Measurements from ENCODE around the gene TBC1D22A.
"Not testable (repeated sequence)": the region's sequence is repeated elsewhere in the genome, so short reads cannot be mapped to it uniquely, and the experiment has no call there.

Gene TBC1D22A

GRCh38 chr22:47133061-47133969, 370.9 kb downstream of the TBC1D22A start:
- DNase-seq = no peak

GRCh38 chr22:47134222-47134621, 371.8 kb downstream of the TBC1D22A start:
- no peak for DNase-seq

GRCh38 chr22:47135338-47135737, 372.9 kb downstream of the TBC1D22A start:
- DNase-seq = no peak

GRCh38 chr22:47136050-47136449, 373.6 kb downstream of the TBC1D22A start:
- DNase-seq = no peak

GRCh38 chr22:47136671-47137070, 374.2 kb downstream of the TBC1D22A start:
- no peak for DNase-seq

- peak; percentile 39 for DNase-seq
Measured at GRCh38 chr22:47139013-47139789, 376.8 kb downstream of the TBC1D22A start.

- DNase-seq = no peak
Measured at GRCh38 chr22:47139790-47140119, 377.3 kb downstream of the TBC1D22A start.

GRCh38 chr22:47140975-47141374, 378.5 kb downstream of the TBC1D22A start:
- not testable (repeated sequence) for DNase-seq

- no peak for DNase-seq
Measured at GRCh38 chr22:47142427-47143046, 380.1 kb downstream of the TBC1D22A start.

- no peak for DNase-seq
Measured at GRCh38 chr22:47143249-47143938, 380.9 kb downstream of the TBC1D22A start.

- DNase-seq = no peak
Measured at GRCh38 chr22:47144076-47144765, 381.8 kb downstream of the TBC1D22A start.

- DNase-seq = no peak
Measured at GRCh38 chr22:47144791-47145425, 382.5 kb downstream of the TBC1D22A start.

GRCh38 chr22:47145883-47146282, 383.4 kb downstream of the TBC1D22A start:
- DNase-seq = no peak

GRCh38 chr22:47146391-47146790, 383.9 kb downstream of the TBC1D22A start:
- no peak for DNase-seq

- no peak for DNase-seq
Measured at GRCh38 chr22:47146941-47147340, 384.5 kb downstream of the TBC1D22A start.

- no peak for DNase-seq
Measured at GRCh38 chr22:47147572-47147971, 385.1 kb downstream of the TBC1D22A start.

GRCh38 chr22:47148510-47148909, 386.1 kb downstream of the TBC1D22A start:
- no peak for DNase-seq

GRCh38 chr22:47148956-47149728, 386.7 kb downstream of the TBC1D22A start:
- no peak for DNase-seq

- DNase-seq = no peak
Measured at GRCh38 chr22:47149976-47150375, 387.5 kb downstream of the TBC1D22A start.

- no peak for DNase-seq
Measured at GRCh38 chr22:47150426-47150825, 388.0 kb downstream of the TBC1D22A start.

- DNase-seq = no peak
Measured at GRCh38 chr22:47151064-47151463, 388.6 kb downstream of the TBC1D22A start.

Data from DMS79 (cell line).